ENCODE results near the gene ZNF83. TPM values are rescaled to one million over a fixed set of nuclear protein-coding genes. Genes with fewer than 3 reads are reported as not detected.

Gene ZNF83
- total RNA-seq, 2 donors from 2014 or later = 9.6 to 19.7 TPM

- Histone ChIP-seq H3K9me3 (no peaks in the 10 kb centered on the region), H3K27ac (no peak overlapping the region), H3K4me1 (no peaks in the 10 kb centered on the region), H3K9ac (ENCODE audit: low read depth in 2 of 2, low read length in 2 of 2) (no peak overlapping the region), H3K36me3 (no peaks in the 10 kb centered on the region), H3K27me3 (no peaks in the 10 kb centered on the region), H3K4me3 (no peak overlapping the region)
- no peak for DNase-seq
- no peak for TF ChIP-seq CTCF (IDR thresholded peaks at IDR 0.05)
- intact Hi-C loops (cut with DNase I) = no loop called here
Observed at GRCh38 chr19:52665027-52665426, 26.9 kb upstream of the ZNF83 start.

GRCh38 chr19:52664461-52664860, 26.3 kb upstream of the ZNF83 start:
- intact Hi-C loops (cut with DNase I) = no loop called here

GRCh38 chr19:52662631-52663030, 24.5 kb upstream of the ZNF83 start:
- Histone ChIP-seq H3K9ac (ENCODE audit: low read depth in 2 of 2, low read length in 2 of 2) (no peak overlapping the region), H3K27me3 (no peaks in the 10 kb centered on the region), H3K36me3 (no peaks in the 10 kb centered on the region), H3K27ac (no peak overlapping the region), H3K9me3 (no peaks in the 10 kb centered on the region), H3K4me1 (no peaks in the 10 kb centered on the region), H3K4me3 (no peak overlapping the region)
- intact Hi-C loops (cut with DNase I) = no loop called here
- no peak for DNase-seq
- no peak for TF ChIP-seq CTCF (IDR thresholded peaks at IDR 0.05)

More at GRCh38 chr19:52664461-52664860, 26.3 kb upstream of the ZNF83 start:
- Histone ChIP-seq H3K27me3 (no peaks in the 10 kb centered on the region), H3K4me1 (no peaks in the 10 kb centered on the region), H3K9me3 (no peaks in the 10 kb centered on the region), H3K27ac (no peak overlapping the region), H3K4me3 (no peak overlapping the region), H3K36me3 (no peaks in the 10 kb centered on the region), H3K9ac (ENCODE audit: low read depth in 2 of 2, low read length in 2 of 2) (no peak overlapping the region)
- no peak for TF ChIP-seq CTCF (IDR thresholded peaks at IDR 0.05)
- no peak for DNase-seq

GRCh38 chr19:52660981-52661380, 22.8 kb upstream of the ZNF83 start:
- Histone ChIP-seq H3K9ac (ENCODE audit: low read depth in 2 of 2, low read length in 2 of 2) (no peak overlapping the region), H3K9me3 (no peaks in the 10 kb centered on the region), H3K4me3 (no peak overlapping the region), H3K36me3 (no peaks in the 10 kb centered on the region), H3K4me1 (no peaks in the 10 kb centered on the region), H3K27ac (no peak overlapping the region), H3K27me3 (no peaks in the 10 kb centered on the region)
- no peak for DNase-seq
- intact Hi-C loops (cut with DNase I) = no loop called here
- no peak for TF ChIP-seq CTCF (IDR thresholded peaks at IDR 0.05)

GRCh38 chr19:52659013-52659412, 20.9 kb upstream of the ZNF83 start:
- no peaks in the 10 kb centered on the region for H3K4me1 ChIP-seq
- no peaks in the 10 kb centered on the region for H3K36me3 ChIP-seq
- H3K9me3 ChIP-seq = no peaks in the 10 kb centered on the region
- no peak overlapping the region for H3K9ac ChIP-seq (ENCODE audit: low read depth in 2 of 2, low read length in 2 of 2)
- intact Hi-C loops (cut with DNase I) = no loop called here
- TF ChIP-seq CTCF (IDR thresholded peaks at IDR 0.05) = no peak
- H3K27ac ChIP-seq = no peak overlapping the region
- H3K27me3 ChIP-seq = no peaks in the 10 kb centered on the region
- no peak for DNase-seq
- H3K4me3 ChIP-seq = no peak overlapping the region

GRCh38 chr19:52658595-52658994, 20.4 kb upstream of the ZNF83 start:
- Histone ChIP-seq H3K4me3 (no peak overlapping the region), H3K27me3 (no peaks in the 10 kb centered on the region), H3K9me3 (no peaks in the 10 kb centered on the region), H3K27ac (no peak overlapping the region), H3K36me3 (no peaks in the 10 kb centered on the region), H3K4me1 (no peaks in the 10 kb centered on the region), H3K9ac (ENCODE audit: low read depth in 2 of 2, low read length in 2 of 2) (no peak overlapping the region)
- intact Hi-C loops (cut with DNase I) = no loop called here
- TF ChIP-seq CTCF (IDR thresholded peaks at IDR 0.05) = no peak
- no peak for DNase-seq

Measured in colonic mucosa (tissue), 4 donors.